Measurements from ENCODE around the gene ADD3.

The ADD3 gene

DNA sequence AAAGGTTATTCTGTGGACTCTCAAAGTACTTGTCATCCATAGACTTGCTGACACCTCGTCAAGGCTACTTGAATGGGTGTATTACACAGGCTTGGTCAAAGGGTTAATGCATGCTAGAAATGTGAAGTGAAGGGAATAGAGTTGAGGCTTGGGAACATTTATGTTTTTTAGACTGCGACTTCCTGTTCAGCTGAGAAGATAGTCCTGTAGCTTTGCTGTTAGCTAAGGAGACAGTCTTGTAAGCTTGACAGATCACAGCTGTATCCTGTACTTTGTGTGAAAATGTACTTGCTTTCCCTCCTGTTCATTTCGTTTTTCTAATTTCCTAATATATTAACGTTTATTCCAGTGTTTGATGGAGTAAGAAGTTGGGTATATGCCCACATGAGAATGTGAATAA is 52.1 kb downstream of the ADD3 start:
- no peak overlapping the region for H3K4me3 ChIP-seq (ENCODE audit: low read depth, low read length)
- in situ Hi-C loops (cut with HindIII; ENCODE audit: low sequenced_read_pairs): no loop called here
- DNase-seq (ENCODE audit: low read depth, low spot score): no peak
- TF ChIP-seq, protein P1, sequence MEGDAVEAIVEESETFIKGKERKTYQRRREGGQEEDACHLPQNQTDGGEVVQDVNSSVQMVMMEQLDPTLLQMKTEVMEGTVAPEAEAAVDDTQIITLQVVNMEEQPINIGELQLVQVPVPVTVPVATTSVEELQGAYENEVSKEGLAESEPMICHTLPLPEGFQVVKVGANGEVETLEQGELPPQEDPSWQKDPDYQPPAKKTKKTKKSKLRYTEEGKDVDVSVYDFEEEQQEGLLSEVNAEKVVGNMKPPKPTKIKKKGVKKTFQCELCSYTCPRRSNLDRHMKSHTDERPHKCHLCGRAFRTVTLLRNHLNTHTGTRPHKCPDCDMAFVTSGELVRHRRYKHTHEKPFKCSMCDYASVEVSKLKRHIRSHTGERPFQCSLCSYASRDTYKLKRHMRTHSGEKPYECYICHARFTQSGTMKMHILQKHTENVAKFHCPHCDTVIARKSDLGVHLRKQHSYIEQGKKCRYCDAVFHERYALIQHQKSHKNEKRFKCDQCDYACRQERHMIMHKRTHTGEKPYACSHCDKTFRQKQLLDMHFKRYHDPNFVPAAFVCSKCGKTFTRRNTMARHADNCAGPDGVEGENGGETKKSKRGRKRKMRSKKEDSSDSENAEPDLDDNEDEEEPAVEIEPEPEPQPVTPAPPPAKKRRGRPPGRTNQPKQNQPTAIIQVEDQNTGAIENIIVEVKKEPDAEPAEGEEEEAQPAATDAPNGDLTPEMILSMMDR (IDR thresholded peaks at IDR 0.05; ENCODE audit: low read depth, low read length): no peak

GRCh38 chr10:110061687-110062086 is 53.9 kb downstream of the ADD3 start:
- TF ChIP-seq, protein P1 (IDR thresholded peaks at IDR 0.05; ENCODE audit: low read depth, low read length): no peak
- in situ Hi-C loops (cut with HindIII; ENCODE audit: low sequenced_read_pairs): no loop called here
- H3K4me3 ChIP-seq (ENCODE audit: low read depth, low read length): no peak overlapping the region
- no peak for DNase-seq (ENCODE audit: low read depth, low spot score)

GRCh38 chr10:110065269-110065668 is 57.5 kb downstream of the ADD3 start:
- H3K4me3 ChIP-seq (ENCODE audit: low read depth, low read length): no peak overlapping the region
- in situ Hi-C loops (cut with HindIII; ENCODE audit: low sequenced_read_pairs): no loop called here
- no peak for DNase-seq (ENCODE audit: low read depth, low spot score)
- TF ChIP-seq, protein P1 (IDR thresholded peaks at IDR 0.05; ENCODE audit: low read depth, low read length): no peak

DNA sequence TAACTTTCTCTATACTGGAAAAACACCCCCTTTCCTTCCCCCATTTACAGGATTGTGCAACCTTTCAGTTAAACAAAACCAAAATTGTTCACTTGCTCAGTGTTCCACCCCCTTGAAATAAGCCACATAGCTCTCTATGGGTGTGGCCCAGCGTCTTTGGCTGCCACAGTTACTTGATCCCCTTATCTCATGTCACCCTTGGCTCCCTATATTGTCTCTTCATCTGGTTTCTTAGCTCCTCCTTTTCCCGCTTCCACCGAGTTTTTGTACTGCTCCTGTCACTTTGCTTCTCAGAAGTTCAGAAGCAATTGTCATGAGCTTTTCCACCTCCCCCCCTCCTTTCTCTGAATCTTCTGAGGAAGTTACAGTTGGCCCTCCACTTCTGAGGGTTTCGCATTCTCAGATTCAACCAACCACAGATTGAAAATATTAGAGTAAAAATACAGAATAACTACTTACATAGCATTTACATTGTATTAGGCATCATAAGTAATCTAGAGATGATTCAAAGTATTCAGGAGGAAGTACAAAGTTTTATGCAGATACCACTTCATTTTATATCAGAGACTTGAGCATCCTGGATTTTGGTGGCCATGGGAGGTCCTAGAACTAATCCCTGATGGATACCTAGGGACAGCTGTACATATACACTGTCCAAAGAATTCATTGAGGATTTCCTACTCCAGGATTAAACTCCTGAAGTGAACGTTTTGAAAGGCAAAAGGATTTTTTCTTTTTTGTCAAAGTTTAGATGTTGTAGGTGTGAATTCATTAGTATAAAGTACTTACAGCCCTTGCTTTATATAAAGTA is 60.4 kb downstream of the ADD3 start:
- no peak for DNase-seq (ENCODE audit: low read depth, low spot score)
- no peak overlapping the region for H3K4me3 ChIP-seq (ENCODE audit: low read depth, low read length)
- in situ Hi-C loops (cut with HindIII; ENCODE audit: low sequenced_read_pairs): no loop called here

DNA sequence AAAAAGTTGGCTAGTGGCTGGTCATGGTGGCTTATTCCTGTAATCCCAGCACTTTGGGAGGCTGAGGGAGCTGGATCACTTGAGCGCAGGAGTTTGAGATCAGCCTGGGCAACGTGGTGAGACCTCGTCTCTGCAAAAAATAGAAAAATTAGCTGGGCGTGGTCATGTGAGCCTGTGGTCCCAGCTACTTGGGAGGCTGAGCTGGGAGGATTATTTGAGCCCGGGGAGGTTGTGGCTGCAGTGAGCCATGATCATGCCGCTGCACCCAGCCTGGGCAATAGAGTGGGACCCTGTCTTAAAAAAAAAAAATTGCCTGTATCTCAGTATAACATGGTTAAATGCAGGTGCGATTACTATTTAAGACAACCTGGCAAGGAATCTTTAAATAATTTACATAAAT is 61.0 kb downstream of the ADD3 start:
- TF ChIP-seq, protein P1 (IDR thresholded peaks at IDR 0.05; ENCODE audit: low read depth, low read length): no peak
- DNase-seq (ENCODE audit: low read depth, low spot score): no peak
- H3K4me3 ChIP-seq (ENCODE audit: low read depth, low read length): no peak overlapping the region
- in situ Hi-C loops (cut with HindIII; ENCODE audit: low sequenced_read_pairs): no loop called here

More for the DNA sequence above, 60.4 kb downstream of the ADD3 start:
- TF ChIP-seq, protein P1 (IDR thresholded peaks at IDR 0.05; ENCODE audit: low read depth, low read length): no peak

DNA sequence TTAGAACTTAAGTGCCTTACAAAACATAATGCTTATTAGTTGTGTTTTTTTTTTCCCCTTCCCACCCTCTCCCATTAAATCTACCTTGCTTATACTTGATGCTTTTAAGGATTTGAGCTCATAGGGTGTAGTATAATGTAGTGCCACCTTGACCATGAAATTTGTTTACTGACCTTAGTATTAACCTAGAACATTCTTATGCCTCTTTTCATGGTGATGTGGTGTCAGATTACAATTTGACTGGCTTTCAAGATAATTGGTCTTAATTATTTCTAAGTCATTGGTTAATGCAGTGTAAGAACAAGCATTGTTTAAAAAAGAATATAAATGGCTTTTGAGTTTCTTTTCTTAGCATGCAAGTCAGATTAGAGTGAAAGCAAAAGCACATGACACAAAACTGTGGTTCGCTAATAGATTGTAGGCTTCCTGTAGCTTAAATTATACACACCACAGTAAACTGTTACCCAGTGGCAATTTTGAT is 61.8 kb downstream of the ADD3 start:
- in situ Hi-C loops (cut with HindIII; ENCODE audit: low sequenced_read_pairs): no loop called here
- TF ChIP-seq, protein P1 (IDR thresholded peaks at IDR 0.05; ENCODE audit: low read depth, low read length): no peak
- no peak overlapping the region for H3K4me3 ChIP-seq (ENCODE audit: low read depth, low read length)
- DNase-seq (ENCODE audit: low read depth, low spot score): peak; percentile 22

Measured in astrocyte of the spinal cord (primary cell).